Spinal cord (tissue), 10 donors: ENCODE measurements around the gene CAPN8. TPM values are rescaled to one million over a fixed set of nuclear protein-coding genes. Genes with fewer than 3 reads are reported as not detected.
"Not testable (repeated sequence)": the region's sequence is repeated elsewhere in the genome, so short reads cannot be mapped to it uniquely, and the experiment has no call there.

Source experiments
- DNase-seq, 6 donors: peaks; one replicate each; pipeline versions ENCODE4 v3.0.0 to v3.0.0-alpha.2; 2013 to 2015; ENCODE audit warnings: low spot score in 6 of 6, low read depth in 4 of 6
- H3K27ac ChIP-seq: one replicate; pipeline ENCODE4 v1.5.1; 2013; ENCODE audit warnings: low read depth, low read length, control low read depth
- H3K27me3 ChIP-seq: one replicate; pipeline ENCODE4 v1.6.1; 2013; ENCODE audit warnings: low read length; ENCODE audit not compliant: control insufficient read depth, insufficient read depth
- H3K36me3 ChIP-seq: one replicate; pipeline ENCODE4 v1.6.1; 2013; ENCODE audit warnings: low read length; ENCODE audit not compliant: control insufficient read depth, insufficient read depth
- H3K4me1 ChIP-seq: one replicate; pipeline ENCODE4 v1.6.1; 2013; ENCODE audit warnings: low read length; ENCODE audit not compliant: control insufficient read depth, insufficient read depth
- H3K4me3 ChIP-seq: one replicate; pipeline ENCODE4 v1.5.1; 2013; ENCODE audit warnings: low read depth, low read length, control low read depth
- H3K9me3 ChIP-seq: one replicate; pipeline ENCODE4 v1.6.1; 2013; ENCODE audit warnings: low read length; ENCODE audit not compliant: control insufficient read depth, insufficient read depth
- WGBS: methylation state at CpG from one replicate; pipeline ENCODE4 v1.1.5; 2013; ENCODE audit warnings: missing lambda C conversion rate; ENCODE audit not compliant: insufficient coverage; 5-methylcytosine and 5-hydroxymethylcytosine counted together
- polyA plus RNA-seq, 2 donors: library from polyadenylated mRNA; unstranded; fragments of 120-200 nt; gene quantifications; one replicate each; pipeline ENCODE4 v1.2.1, GENCODE V29; 2013; ENCODE audit not compliant: insufficient read length in 2 of 2
- total RNA-seq, 2 donors: library from RNA; depleted of rRNA in 1 of 2; stranded (reverse); fragments of 120-200 nt in 1 of 2; fragments of >200 nt in 1 of 2; gene quantifications; one replicate each; pipeline versions ENCODE4 v1.2.3 to v1.2.4, GENCODE V29; 2013 to 2014
- donor health status: healthy.

CAPN8 gene
- total and polyA plus RNA-seq, 4 donors, result 0.10 to 0.99 (median 0.53) TPM

GRCh38 chr1:223521150-223521549, 144.4 kb downstream of the CAPN8 start:
- no peak for DNase-seq
- H3K4me3 ChIP-seq, result no peak overlapping the region
- H3K4me1 ChIP-seq, result peaks cover 3% of the 10 kb centered on the region
- H3K27me3 ChIP-seq, result no peaks in the 10 kb centered on the region
- 100% methylated on average over 1 of the region's 2 CpGs for WGBS
- H3K9me3 ChIP-seq, result no peaks in the 10 kb centered on the region
- no peak overlapping the region for H3K27ac ChIP-seq
- no peaks in the 10 kb centered on the region for H3K36me3 ChIP-seq

DNA sequence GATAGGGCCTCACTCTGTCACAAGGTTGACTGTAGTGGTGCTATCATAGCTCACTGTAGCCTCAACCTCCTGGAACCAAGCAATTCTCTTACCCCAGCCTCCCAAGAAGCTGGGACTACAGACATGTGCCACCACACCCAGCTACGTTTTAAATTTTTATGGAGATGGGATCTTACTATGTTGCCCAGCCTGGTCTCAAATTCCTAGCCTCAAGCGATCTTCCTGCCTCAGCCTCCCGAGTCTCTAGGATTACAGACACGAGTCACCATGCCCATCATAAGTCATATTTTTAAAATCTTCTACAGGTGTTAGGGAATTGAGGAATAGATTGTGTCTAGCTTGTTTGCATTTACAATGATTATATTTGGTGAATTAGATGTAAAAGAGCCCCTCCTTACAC, 145.3 kb downstream of the CAPN8 start:
- peaks cover 3% of the 10 kb centered on the region for H3K4me1 ChIP-seq
- DNase-seq, result no peak
- 80% methylated on average over 1 of the region's 4 CpGs for WGBS
- no peaks in the 10 kb centered on the region for H3K36me3 ChIP-seq
- no peaks in the 10 kb centered on the region for H3K27me3 ChIP-seq
- no peak overlapping the region for H3K27ac ChIP-seq
- H3K9me3 ChIP-seq, result no peaks in the 10 kb centered on the region
- H3K4me3 ChIP-seq, result no peak overlapping the region

DNA sequence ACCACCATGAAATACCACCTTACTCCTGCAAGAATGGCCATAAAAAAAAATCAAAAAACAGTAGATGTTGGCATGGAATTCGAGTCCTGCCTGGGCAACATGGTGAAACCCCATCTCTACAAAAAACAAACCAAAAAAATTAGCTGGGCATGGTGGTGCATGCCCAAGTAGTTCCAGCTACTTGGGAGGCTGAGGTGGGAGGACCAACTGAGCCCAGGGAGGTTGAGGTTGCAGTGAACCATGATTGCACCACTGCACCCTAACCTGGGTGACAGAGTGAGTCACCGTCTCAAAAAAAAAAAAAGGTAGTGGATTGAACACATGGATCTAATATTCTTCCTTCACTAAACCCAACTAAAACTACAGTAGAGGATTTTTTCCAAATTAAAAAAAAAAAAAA, 146.4 kb downstream of the CAPN8 start:
- H3K9me3 ChIP-seq, result no peaks in the 10 kb centered on the region
- no peak for DNase-seq
- H3K27me3 ChIP-seq, result no peaks in the 10 kb centered on the region
- no peak overlapping the region for H3K27ac ChIP-seq
- H3K36me3 ChIP-seq, result no peaks in the 10 kb centered on the region
- no CpG with 5 or more reads among the region's 2 CpGs for WGBS
- no peak overlapping the region for H3K4me3 ChIP-seq
- H3K4me1 ChIP-seq, result peaks cover 3% of the 10 kb centered on the region

GRCh38 chr1:223518553-223518952, 146.9 kb downstream of the CAPN8 start:
- not testable (repeated sequence) for H3K36me3 ChIP-seq, H3K27me3 ChIP-seq, H3K9me3 ChIP-seq, H3K4me3 ChIP-seq, DNase-seq, H3K4me1 ChIP-seq, H3K27ac ChIP-seq
- WGBS, result no CpG with 5 or more reads among the region's 1 CpG

DNA sequence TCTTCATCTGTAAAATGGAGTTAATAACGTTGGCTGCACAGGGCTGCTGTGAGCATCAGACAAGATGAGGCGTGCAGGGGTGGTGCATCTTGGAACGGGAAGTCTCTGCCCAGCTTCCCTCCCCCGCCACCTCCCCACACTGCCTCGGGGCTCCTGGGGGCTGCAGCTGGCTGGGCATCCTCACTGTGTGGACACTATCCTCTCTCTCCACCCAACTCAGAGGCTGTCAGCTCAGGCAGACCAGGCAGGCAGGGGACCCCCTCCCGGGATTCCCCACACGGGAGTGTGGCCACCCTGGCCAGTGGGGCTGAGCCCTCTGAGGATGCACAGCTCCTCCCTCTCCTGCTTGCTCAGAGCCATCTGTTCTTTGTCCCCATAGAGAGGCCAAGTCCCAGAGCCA, 149.6 kb downstream of the CAPN8 start:
- DNase-seq, result no peak
- Histone ChIP-seq H3K36me3 (no peaks in the 10 kb centered on the region), H3K27me3 (peaks cover 2% of the 10 kb centered on the region), H3K9me3 (no peaks in the 10 kb centered on the region), H3K27ac (no peak overlapping the region), H3K4me1 (no peaks in the 10 kb centered on the region), H3K4me3 (no peak overlapping the region)
- WGBS, result 67% methylated on average over 6 of the region's 7 CpGs

- H3K27me3 ChIP-seq, result peaks cover 2% of the 10 kb centered on the region
- DNase-seq, result no peak
- H3K4me3 ChIP-seq, result no peak overlapping the region
- H3K4me1 ChIP-seq, result no peaks in the 10 kb centered on the region
- no peaks in the 10 kb centered on the region for H3K36me3 ChIP-seq
- H3K9me3 ChIP-seq, result no peaks in the 10 kb centered on the region
- WGBS, result 66% methylated on average over 3 of the region's 5 CpGs
- no peak overlapping the region for H3K27ac ChIP-seq
Observed at GRCh38 chr1:223515421-223515820, 150.1 kb downstream of the CAPN8 start.

DNA sequence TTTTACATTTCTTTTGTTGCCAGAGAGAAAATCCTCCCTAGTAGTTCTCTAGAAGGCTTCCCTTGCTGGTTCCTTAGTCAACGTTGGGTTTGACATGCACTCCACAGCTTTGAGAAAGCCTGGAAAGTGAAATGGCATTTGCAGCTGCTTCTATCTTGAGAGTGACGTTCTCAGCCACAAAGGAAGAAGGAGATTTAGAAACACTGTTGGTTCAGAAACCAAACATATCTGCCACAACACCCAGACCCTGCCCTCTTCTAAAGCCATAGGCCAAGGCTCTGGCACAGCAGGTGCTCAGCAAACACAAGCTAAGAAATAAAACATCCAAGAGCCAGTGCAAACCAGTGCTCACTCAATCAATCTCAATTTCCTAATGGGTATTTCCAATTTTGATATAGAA, 150.9 kb downstream of the CAPN8 start:
- peaks cover 2% of the 10 kb centered on the region for H3K27me3 ChIP-seq
- no peak overlapping the region for H3K27ac ChIP-seq
- no peak overlapping the region for H3K4me3 ChIP-seq
- H3K4me1 ChIP-seq, result no peaks in the 10 kb centered on the region
- no CpG with 5 or more reads among the region's 2 CpGs for WGBS
- no peaks in the 10 kb centered on the region for H3K36me3 ChIP-seq
- H3K9me3 ChIP-seq, result no peaks in the 10 kb centered on the region
- DNase-seq, result no peak

DNA sequence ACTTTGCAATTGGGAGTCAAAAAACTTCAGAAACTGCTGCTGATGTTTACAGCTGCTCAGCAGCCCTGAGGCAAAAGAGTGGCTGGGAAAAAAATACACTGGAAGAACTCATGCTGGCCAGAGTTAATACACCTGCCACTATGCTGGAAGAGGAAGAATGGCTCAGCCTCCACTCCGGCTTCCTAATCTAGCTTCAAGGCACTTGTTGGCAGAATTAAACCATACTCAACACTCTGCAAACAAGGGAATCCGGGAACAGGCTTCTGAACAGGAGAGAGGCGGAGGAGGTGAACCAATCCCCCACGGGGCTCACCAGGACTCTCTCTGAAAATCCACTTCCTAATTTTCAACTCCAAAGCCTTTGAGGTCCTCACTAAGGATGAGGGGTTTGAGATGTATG, 152.2 kb downstream of the CAPN8 start:
- H3K4me1 ChIP-seq, result no peaks in the 10 kb centered on the region
- WGBS, result no CpG with 5 or more reads among the region's 4 CpGs
- H3K36me3 ChIP-seq, result no peaks in the 10 kb centered on the region
- no peak for DNase-seq
- peaks cover 2% of the 10 kb centered on the region for H3K27me3 ChIP-seq
- H3K4me3 ChIP-seq, result no peak overlapping the region
- H3K27ac ChIP-seq, result no peak overlapping the region
- no peaks in the 10 kb centered on the region for H3K9me3 ChIP-seq

- no peaks in the 10 kb centered on the region for H3K9me3 ChIP-seq
- peaks cover 2% of the 10 kb centered on the region for H3K27me3 ChIP-seq
- no peaks in the 10 kb centered on the region for H3K36me3 ChIP-seq
- 97% methylated on average over 4 of the region's 6 CpGs for WGBS
- DNase-seq, result no peak
- no peaks in the 10 kb centered on the region for H3K4me1 ChIP-seq
- H3K4me3 ChIP-seq, result no peak overlapping the region
- no peak overlapping the region for H3K27ac ChIP-seq
Observed at GRCh38 chr1:223512057-223512456, 153.4 kb downstream of the CAPN8 start.

DNA sequence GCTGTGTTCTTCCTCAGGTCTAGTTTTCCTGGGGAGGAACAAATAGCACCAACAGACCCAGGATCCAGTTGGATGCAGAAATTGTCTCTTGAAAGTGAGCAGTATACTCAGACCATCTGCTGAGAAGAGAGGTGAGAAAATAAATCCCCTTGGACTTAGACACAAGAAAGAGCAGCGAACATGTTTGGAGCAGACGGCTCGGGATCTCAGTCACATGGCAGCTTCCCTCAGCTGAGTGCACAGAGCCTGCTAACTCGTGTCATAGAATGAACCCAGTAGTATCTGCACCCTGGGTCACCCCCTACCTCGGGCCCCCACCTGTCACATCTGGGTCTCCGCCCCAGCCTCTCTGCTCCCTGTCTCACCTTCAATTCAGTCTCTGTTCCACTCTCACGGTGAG, 156.7 kb downstream of the CAPN8 start:
- no peaks in the 10 kb centered on the region for H3K9me3 ChIP-seq
- no peak overlapping the region for H3K4me3 ChIP-seq
- H3K27ac ChIP-seq, result no peak overlapping the region
- no peaks in the 10 kb centered on the region for H3K4me1 ChIP-seq
- peak in 1 of 6 donors; percentile 44 for DNase-seq
- H3K27me3 ChIP-seq, result peaks cover 2% of the 10 kb centered on the region
- H3K36me3 ChIP-seq, result no peaks in the 10 kb centered on the region
- WGBS, result 75% methylated on average over 7 of the region's 7 CpGs
